ENCODE data around the gene RUNX3.

Gene RUNX3

GRCh38 chr1:24921412-24921811 lies 8.7 kb downstream of the RUNX3 start:
- no peak for DNase-seq (ENCODE audit: low read depth)
- H3K4me3 ChIP-seq (replicated peaks; ENCODE audit: low read depth, low read length), result no peak overlapping the region
- TF ChIP-seq, protein P1, sequence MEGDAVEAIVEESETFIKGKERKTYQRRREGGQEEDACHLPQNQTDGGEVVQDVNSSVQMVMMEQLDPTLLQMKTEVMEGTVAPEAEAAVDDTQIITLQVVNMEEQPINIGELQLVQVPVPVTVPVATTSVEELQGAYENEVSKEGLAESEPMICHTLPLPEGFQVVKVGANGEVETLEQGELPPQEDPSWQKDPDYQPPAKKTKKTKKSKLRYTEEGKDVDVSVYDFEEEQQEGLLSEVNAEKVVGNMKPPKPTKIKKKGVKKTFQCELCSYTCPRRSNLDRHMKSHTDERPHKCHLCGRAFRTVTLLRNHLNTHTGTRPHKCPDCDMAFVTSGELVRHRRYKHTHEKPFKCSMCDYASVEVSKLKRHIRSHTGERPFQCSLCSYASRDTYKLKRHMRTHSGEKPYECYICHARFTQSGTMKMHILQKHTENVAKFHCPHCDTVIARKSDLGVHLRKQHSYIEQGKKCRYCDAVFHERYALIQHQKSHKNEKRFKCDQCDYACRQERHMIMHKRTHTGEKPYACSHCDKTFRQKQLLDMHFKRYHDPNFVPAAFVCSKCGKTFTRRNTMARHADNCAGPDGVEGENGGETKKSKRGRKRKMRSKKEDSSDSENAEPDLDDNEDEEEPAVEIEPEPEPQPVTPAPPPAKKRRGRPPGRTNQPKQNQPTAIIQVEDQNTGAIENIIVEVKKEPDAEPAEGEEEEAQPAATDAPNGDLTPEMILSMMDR (IDR thresholded peaks at IDR 0.05; ENCODE audit: low read length, missing control alignments), result no peak

GRCh38 chr1:24920533-24920925 lies 9.5 kb downstream of the RUNX3 start:
- no peak for DNase-seq (ENCODE audit: low read depth)
- no peak overlapping the region for H3K4me3 ChIP-seq (replicated peaks; ENCODE audit: low read depth, low read length)
- TF ChIP-seq, protein P1 (IDR thresholded peaks at IDR 0.05; ENCODE audit: low read length, missing control alignments), result no peak

GRCh38 chr1:24919791-24920532 lies 10.1 kb downstream of the RUNX3 start:
- TF ChIP-seq, protein P1 (IDR thresholded peaks at IDR 0.05; ENCODE audit: low read length, missing control alignments), result no peak
- peak; percentile 60 for DNase-seq (ENCODE audit: low read depth)
- H3K4me3 ChIP-seq (replicated peaks; ENCODE audit: low read depth, low read length), result no peak overlapping the region

DNA sequence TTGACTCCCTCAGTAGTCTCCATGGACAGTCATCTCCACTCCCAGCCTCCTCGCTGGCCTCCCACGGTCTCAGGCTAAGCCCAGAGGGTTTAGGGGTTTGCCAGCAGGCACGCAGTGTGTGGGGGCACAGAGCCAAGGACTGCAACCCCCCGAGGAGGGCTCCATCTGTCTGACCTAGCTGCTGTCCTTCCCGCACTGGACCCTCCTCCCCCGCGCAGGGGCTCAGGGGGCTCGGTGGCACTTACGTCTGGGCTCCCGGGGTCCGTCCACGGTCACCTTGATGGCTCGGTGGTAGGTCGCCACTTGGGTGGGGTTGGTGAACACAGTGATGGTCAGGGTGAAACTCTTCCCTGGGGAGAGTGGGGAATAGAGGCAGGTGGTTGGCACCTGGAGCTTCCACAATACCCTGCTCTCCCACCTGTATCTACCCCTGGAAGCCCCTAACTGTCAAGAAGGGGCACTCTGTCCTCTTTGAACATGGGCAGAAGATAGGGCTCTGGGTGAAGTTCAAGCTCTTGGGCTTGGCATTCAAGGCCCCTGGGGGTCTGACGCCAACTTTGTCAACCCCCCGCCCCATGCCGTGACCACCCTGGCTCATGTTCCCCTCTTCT lies 11.0 kb downstream of the RUNX3 start:
- TF ChIP-seq, protein P1 (IDR thresholded peaks at IDR 0.05; ENCODE audit: low read length, missing control alignments), result no peak
- H3K4me3 ChIP-seq (replicated peaks; ENCODE audit: low read depth, low read length), result no peak overlapping the region
- no peak for DNase-seq (ENCODE audit: low read depth)

DNA sequence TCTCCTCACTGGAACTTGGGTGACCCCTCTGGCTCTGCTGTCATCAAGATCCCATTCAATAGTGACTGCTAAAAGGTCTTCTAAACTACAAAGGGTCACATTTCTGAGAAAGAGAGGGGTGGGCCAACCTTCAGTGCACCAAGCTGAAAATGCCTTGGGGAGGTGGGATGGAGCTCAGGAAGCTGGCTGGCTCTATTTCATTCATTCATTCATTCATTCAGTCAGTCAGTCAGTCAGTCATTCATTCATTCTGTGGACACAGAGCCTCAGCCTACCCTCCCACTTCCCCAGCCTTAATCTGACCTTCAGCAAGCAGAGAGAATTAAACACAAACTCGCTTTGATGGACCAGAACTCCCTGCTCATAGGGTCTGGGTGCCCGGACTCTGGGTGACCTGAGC lies 11.7 kb downstream of the RUNX3 start:
- TF ChIP-seq, protein P1 (IDR thresholded peaks at IDR 0.05; ENCODE audit: low read length, missing control alignments), result no peak
- H3K4me3 ChIP-seq (replicated peaks; ENCODE audit: low read depth, low read length), result no peak overlapping the region
- DNase-seq (ENCODE audit: low read depth), result no peak

DNA sequence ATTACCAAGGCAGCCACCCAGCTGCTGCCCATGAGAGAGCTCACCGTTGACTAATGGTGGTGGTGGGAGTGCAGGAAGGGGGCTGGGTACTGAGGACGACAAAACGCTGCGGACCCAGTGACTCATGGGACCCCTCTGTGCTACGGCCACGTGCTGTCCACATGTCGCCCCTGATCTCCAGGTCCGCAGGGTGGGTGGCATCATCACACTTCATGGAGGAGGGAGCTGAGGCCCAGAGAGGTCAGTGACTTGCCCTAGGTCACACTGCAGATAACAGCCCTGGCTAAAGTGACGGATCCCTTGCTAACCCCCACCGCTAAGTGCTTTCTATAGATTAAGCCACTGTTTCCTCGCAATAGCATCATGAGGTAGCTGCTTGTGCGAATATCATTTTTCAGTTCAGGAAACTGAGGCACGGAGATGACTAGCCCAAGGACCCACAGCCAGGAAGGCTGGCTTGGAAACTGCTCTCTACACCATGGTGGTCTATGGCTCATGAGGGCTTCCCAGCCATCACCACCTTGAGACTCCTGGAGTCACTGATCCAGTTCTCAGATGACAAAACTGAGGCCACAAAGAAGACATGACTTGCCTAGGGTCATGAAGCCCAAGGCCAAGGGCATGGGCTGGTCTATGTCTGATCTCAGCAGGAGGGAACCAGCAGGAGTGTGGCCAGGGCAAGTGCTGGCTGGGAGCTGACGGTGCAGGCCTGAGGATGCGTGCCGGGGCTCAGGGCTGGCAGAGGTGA lies 12.6 kb downstream of the RUNX3 start:
- TF ChIP-seq, protein P1 (IDR thresholded peaks at IDR 0.05; ENCODE audit: low read length, missing control alignments), result no peak
- no peak for DNase-seq (ENCODE audit: low read depth)

More for the DNA sequence above, 12.6 kb downstream of the RUNX3 start:
- no peak overlapping the region for H3K4me3 ChIP-seq (replicated peaks; ENCODE audit: low read depth, low read length)

Data from fibroblast of pulmonary artery (primary cell).